ENCODE data around the gene CROCC2.

CROCC2 gene

GRCh38 chr2:241020201-241020600 is 114.1 kb downstream of the CROCC2 start:
- TF ChIP-seq CTCF (IDR thresholded peaks at IDR 0.05; ENCODE audit: low read depth, low read length) = no peak
- Histone ChIP-seq H3K9me3 (ENCODE audit: severe bottlenecking) (peaks cover 2% of the 10 kb centered on the region), H3K4me3 (ENCODE audit: low read depth, low read length) (no peak overlapping the region), H3K36me3 (no peaks in the 10 kb centered on the region), H3K27me3 (ENCODE audit: insufficient read depth, low read depth, severe bottlenecking) (no peaks in the 10 kb centered on the region), H3K27ac (no peak overlapping the region)
- DNase-seq = no peak

- H3K9me3 ChIP-seq (ENCODE audit: severe bottlenecking) = peaks cover 6% of the 10 kb centered on the region
- no peaks in the 10 kb centered on the region for H3K27me3 ChIP-seq (ENCODE audit: insufficient read depth, low read depth, severe bottlenecking)
- no peak for TF ChIP-seq CTCF (IDR thresholded peaks at IDR 0.05; ENCODE audit: low read depth, low read length)
- no peak overlapping the region for H3K27ac ChIP-seq
- no peaks in the 10 kb centered on the region for H3K36me3 ChIP-seq
- H3K4me3 ChIP-seq (ENCODE audit: low read depth, low read length) = no peak overlapping the region
- DNase-seq = no peak
Measured at GRCh38 chr2:241020629-241021190, 114.6 kb downstream of the CROCC2 start.

GRCh38 chr2:241025639-241026038 is 119.5 kb downstream of the CROCC2 start:
- no peak overlapping the region for H3K4me3 ChIP-seq (ENCODE audit: low read depth, low read length)
- peaks cover 12% of the 10 kb centered on the region for H3K9me3 ChIP-seq (ENCODE audit: severe bottlenecking)
- TF ChIP-seq CTCF (IDR thresholded peaks at IDR 0.05; ENCODE audit: low read depth, low read length) = no peak
- no peak overlapping the region for H3K27ac ChIP-seq
- no peaks in the 10 kb centered on the region for H3K27me3 ChIP-seq (ENCODE audit: insufficient read depth, low read depth, severe bottlenecking)
- no peaks in the 10 kb centered on the region for H3K36me3 ChIP-seq
- no peak for DNase-seq

GRCh38 chr2:241029599-241030332 is 123.6 kb downstream of the CROCC2 start:
- no peak for TF ChIP-seq CTCF (IDR thresholded peaks at IDR 0.05; ENCODE audit: low read depth, low read length)
- no peak for DNase-seq
- H3K27ac ChIP-seq = no peak overlapping the region
- H3K9me3 ChIP-seq (ENCODE audit: severe bottlenecking) = peaks cover 12% of the 10 kb centered on the region
- no peaks in the 10 kb centered on the region for H3K36me3 ChIP-seq
- no peak overlapping the region for H3K4me3 ChIP-seq (ENCODE audit: low read depth, low read length)
- no peaks in the 10 kb centered on the region for H3K27me3 ChIP-seq (ENCODE audit: insufficient read depth, low read depth, severe bottlenecking)

- no peak for TF ChIP-seq CTCF (IDR thresholded peaks at IDR 0.05; ENCODE audit: low read depth, low read length)
- H3K27me3 ChIP-seq (ENCODE audit: insufficient read depth, low read depth, severe bottlenecking) = no peaks in the 10 kb centered on the region
- peaks cover 9% of the 10 kb centered on the region for H3K9me3 ChIP-seq (ENCODE audit: severe bottlenecking)
Measured at GRCh38 chr2:241030333-241030680, 124.2 kb downstream of the CROCC2 start.

GRCh38 chr2:241030883-241031282 is 124.7 kb downstream of the CROCC2 start:
- Histone ChIP-seq H3K27me3 (ENCODE audit: insufficient read depth, low read depth, severe bottlenecking) (no peaks in the 10 kb centered on the region), H3K9me3 (ENCODE audit: severe bottlenecking) (peaks cover 6% of the 10 kb centered on the region), H3K4me3 (ENCODE audit: low read depth, low read length) (no peak overlapping the region), H3K27ac (no peak overlapping the region), H3K36me3 (no peaks in the 10 kb centered on the region)
- DNase-seq = no peak
- TF ChIP-seq CTCF (IDR thresholded peaks at IDR 0.05; ENCODE audit: low read depth, low read length) = no peak

More at GRCh38 chr2:241030333-241030680, 124.2 kb downstream of the CROCC2 start:
- Histone ChIP-seq H3K27ac (no peak overlapping the region), H3K4me3 (ENCODE audit: low read depth, low read length) (no peak overlapping the region), H3K36me3 (no peaks in the 10 kb centered on the region)
- DNase-seq = no peak

All from WERI-Rb-1 (cell line).